Stomach (tissue), 4 donors: ENCODE results near the gene CAPN9.

Experiments
- POLR2A ChIP-seq, 4 donors: fragments of 450-650 bp; IDR thresholded peaks; one replicate each; pipeline ENCODE4 v1.6.1; 2016; ENCODE audit warnings: antibody characterized with exemption in 4 of 4, control low read depth in 2 of 4, mild to moderate bottlenecking in 1 of 4, moderate library complexity in 1 of 4
- TF ChIP-seq, protein P1 (sequence below), 7 experiments: fragments of 450-650 bp in 4 of 7; fragments of 200-600 bp in 3 of 7; sonication (generic) in 3 of 7; IDR thresholded peaks; one replicate each; pipeline ENCODE4 v1.5.1; 2016 to 2019; ENCODE audit warnings: antibody characterized with exemption in 7 of 7, control low read depth in 2 of 7, mild to moderate bottlenecking in 1 of 7

DNA sequence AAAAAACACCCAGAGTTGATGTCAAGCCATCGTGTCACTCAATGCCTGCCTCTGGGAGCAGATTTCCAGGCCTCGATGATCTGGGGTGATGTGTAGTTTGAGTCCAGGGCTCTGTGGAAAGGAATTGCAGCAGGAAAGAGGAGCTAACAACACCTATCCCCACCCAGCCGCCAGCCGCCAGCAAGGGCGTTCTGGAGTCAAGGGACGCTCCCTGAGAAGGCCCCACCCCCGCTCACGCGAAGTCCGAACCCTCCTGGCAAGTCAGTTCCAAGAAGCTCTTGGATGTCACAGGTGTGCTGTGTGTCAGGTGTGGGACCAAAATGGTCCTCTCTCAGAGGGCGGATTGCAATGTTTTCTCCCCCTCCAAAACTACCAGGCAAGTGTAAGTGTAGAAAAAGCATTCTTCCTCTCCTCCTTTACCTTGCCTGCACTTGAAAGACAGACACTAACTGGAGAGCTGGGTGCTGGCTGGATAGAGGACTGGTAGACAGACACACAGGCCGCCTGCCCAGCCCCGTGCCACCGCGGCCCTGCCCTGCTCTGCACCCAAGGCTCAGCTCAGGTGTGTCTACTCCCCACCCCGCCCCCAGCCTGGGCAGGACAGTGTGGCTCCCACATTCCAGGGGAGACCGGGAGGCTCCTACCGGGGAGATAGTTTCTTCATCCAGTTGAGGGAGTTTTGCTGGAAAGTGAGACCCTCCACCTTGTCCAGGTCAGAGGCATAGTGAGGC, 41.7 kb upstream of the CAPN9 start:
- TF ChIP-seq, protein P1, sequence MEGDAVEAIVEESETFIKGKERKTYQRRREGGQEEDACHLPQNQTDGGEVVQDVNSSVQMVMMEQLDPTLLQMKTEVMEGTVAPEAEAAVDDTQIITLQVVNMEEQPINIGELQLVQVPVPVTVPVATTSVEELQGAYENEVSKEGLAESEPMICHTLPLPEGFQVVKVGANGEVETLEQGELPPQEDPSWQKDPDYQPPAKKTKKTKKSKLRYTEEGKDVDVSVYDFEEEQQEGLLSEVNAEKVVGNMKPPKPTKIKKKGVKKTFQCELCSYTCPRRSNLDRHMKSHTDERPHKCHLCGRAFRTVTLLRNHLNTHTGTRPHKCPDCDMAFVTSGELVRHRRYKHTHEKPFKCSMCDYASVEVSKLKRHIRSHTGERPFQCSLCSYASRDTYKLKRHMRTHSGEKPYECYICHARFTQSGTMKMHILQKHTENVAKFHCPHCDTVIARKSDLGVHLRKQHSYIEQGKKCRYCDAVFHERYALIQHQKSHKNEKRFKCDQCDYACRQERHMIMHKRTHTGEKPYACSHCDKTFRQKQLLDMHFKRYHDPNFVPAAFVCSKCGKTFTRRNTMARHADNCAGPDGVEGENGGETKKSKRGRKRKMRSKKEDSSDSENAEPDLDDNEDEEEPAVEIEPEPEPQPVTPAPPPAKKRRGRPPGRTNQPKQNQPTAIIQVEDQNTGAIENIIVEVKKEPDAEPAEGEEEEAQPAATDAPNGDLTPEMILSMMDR (IDR thresholded peaks at IDR 0.05) = no peak
- no peak for TF ChIP-seq POLR2A (IDR thresholded peaks at IDR 0.05)
